ENCODE measurements around the gene FSTL4.

The FSTL4 gene

GRCh38 chr5:133514456-133514855, 97.9 kb downstream of the FSTL4 start:
- no peak for DNase-seq (ENCODE audit: low read depth in 2 of 2)

- no peak for DNase-seq (ENCODE audit: low read depth in 2 of 2)
Observed at GRCh38 chr5:133512896-133513295, 99.4 kb downstream of the FSTL4 start.

- no peak for DNase-seq (ENCODE audit: low read depth in 2 of 2)
Observed at GRCh38 chr5:133511653-133512235, 100.6 kb downstream of the FSTL4 start.

- DNase-seq (ENCODE audit: low read depth in 2 of 2): no peak
Observed at GRCh38 chr5:133510634-133511262, 101.6 kb downstream of the FSTL4 start.

GRCh38 chr5:133509742-133510079, 102.6 kb downstream of the FSTL4 start:
- no peak for DNase-seq (ENCODE audit: low read depth in 2 of 2)

- DNase-seq (ENCODE audit: low read depth in 2 of 2): no peak
Observed at GRCh38 chr5:133508845-133509741, 103.2 kb downstream of the FSTL4 start.

GRCh38 chr5:133508331-133508730, 104.0 kb downstream of the FSTL4 start:
- no peak for DNase-seq (ENCODE audit: low read depth in 2 of 2)

GRCh38 chr5:133506181-133506580, 106.2 kb downstream of the FSTL4 start:
- no peak for DNase-seq (ENCODE audit: low read depth in 2 of 2)

GRCh38 chr5:133503511-133503910, 108.8 kb downstream of the FSTL4 start:
- DNase-seq (ENCODE audit: low read depth in 2 of 2): no peak

GRCh38 chr5:133499895-133500294, 112.4 kb downstream of the FSTL4 start:
- no peak for DNase-seq (ENCODE audit: low read depth in 2 of 2)

- DNase-seq (ENCODE audit: low read depth in 2 of 2): no peak
Observed at GRCh38 chr5:133497608-133498348, 114.6 kb downstream of the FSTL4 start.

- no peak for DNase-seq (ENCODE audit: low read depth in 2 of 2)
Observed at GRCh38 chr5:133496631-133497030, 115.7 kb downstream of the FSTL4 start.

- DNase-seq (ENCODE audit: low read depth in 2 of 2): no peak
Observed at GRCh38 chr5:133494923-133495246, 117.5 kb downstream of the FSTL4 start.

GRCh38 chr5:133494232-133494922, 118.0 kb downstream of the FSTL4 start:
- no peak for DNase-seq (ENCODE audit: low read depth in 2 of 2)

GRCh38 chr5:133489632-133490031, 122.7 kb downstream of the FSTL4 start:
- no peak for DNase-seq (ENCODE audit: low read depth in 2 of 2)

GRCh38 chr5:133487093-133487492, 125.2 kb downstream of the FSTL4 start:
- DNase-seq (ENCODE audit: low read depth in 2 of 2): no peak

GRCh38 chr5:133485468-133485867, 126.9 kb downstream of the FSTL4 start:
- no peak for DNase-seq (ENCODE audit: low read depth in 2 of 2)

- no peak for DNase-seq (ENCODE audit: low read depth in 2 of 2)
Observed at GRCh38 chr5:133483406-133484090, 128.8 kb downstream of the FSTL4 start.

- DNase-seq (ENCODE audit: low read depth in 2 of 2): no peak
Observed at GRCh38 chr5:133482028-133482427, 130.3 kb downstream of the FSTL4 start.

GRCh38 chr5:133480866-133481265, 131.5 kb downstream of the FSTL4 start:
- DNase-seq (ENCODE audit: low read depth in 2 of 2): no peak

- no peak for DNase-seq (ENCODE audit: low read depth in 2 of 2)
Observed at GRCh38 chr5:133480366-133480765, 132.0 kb downstream of the FSTL4 start.
